H4 (cell line): ENCODE results near the gene TMEM141. TPM values are rescaled to one million over a fixed set of nuclear protein-coding genes. Genes with fewer than 3 reads are reported as not detected.
"Not testable (repeated sequence)": the region's sequence is repeated elsewhere in the genome, so short reads cannot be mapped to it uniquely, and the experiment has no call there.

ENCODE experiments used
- DNase-seq: peaks from one replicate; pipeline ENCODE4 v3.0.0-alpha.2; 2015; ENCODE audit warnings: low spot score
- total RNA-seq: library from RNA; depleted of rRNA; stranded (reverse); fragments of >200 nt; shearing (Covaris generic); gene quantifications from 2 replicates; pipeline ENCODE4 v1.2.3, GENCODE V29; 2014

TMEM141 gene
- total RNA-seq, 1 experiment from 2014 or later = 87.0 TPM

- DNase-seq = not testable (repeated sequence)
Observed at GRCh38 chr9:136755302-136756133, 35.6 kb upstream of the TMEM141 start.

- no peak for DNase-seq
Observed at GRCh38 chr9:136756134-136756438, 35.1 kb upstream of the TMEM141 start.

- no peak for DNase-seq
Observed at GRCh38 chr9:136756836-136757235, 34.3 kb upstream of the TMEM141 start.

GRCh38 chr9:136757328-136757727 is 33.8 kb upstream of the TMEM141 start:
- DNase-seq = no peak

- no peak for DNase-seq
Observed at GRCh38 chr9:136757751-136758140, 33.4 kb upstream of the TMEM141 start.

GRCh38 chr9:136759001-136759400 is 32.1 kb upstream of the TMEM141 start:
- no peak for DNase-seq

GRCh38 chr9:136759436-136760325 is 31.5 kb upstream of the TMEM141 start:
- DNase-seq = no peak

- DNase-seq = no peak
Observed at GRCh38 chr9:136760424-136760823, 30.7 kb upstream of the TMEM141 start.

GRCh38 chr9:136760834-136761544 is 30.2 kb upstream of the TMEM141 start:
- peak; percentile 72 for DNase-seq

- no peak for DNase-seq
Observed at GRCh38 chr9:136761545-136761981, 29.6 kb upstream of the TMEM141 start.

GRCh38 chr9:136762221-136762691 is 28.9 kb upstream of the TMEM141 start:
- no peak for DNase-seq

GRCh38 chr9:136762915-136763648 is 28.1 kb upstream of the TMEM141 start:
- no peak for DNase-seq

GRCh38 chr9:136763649-136764035 is 27.5 kb upstream of the TMEM141 start:
- DNase-seq = no peak

GRCh38 chr9:136764301-136764891 is 26.7 kb upstream of the TMEM141 start, which contains the start of gene LCN15:
LCN15 (minus strand) TSS chr9:136764518; CDS start chr9:136764488, 30 bp downstream.
- DNase-seq = no peak

GRCh38 chr9:136765041-136765440 is 26.1 kb upstream of the TMEM141 start:
- DNase-seq = no peak

GRCh38 chr9:136765745-136766409 is 25.3 kb upstream of the TMEM141 start:
- not testable (repeated sequence) for DNase-seq

- not testable (repeated sequence) for DNase-seq
Observed at GRCh38 chr9:136766410-136767120, 24.6 kb upstream of the TMEM141 start.

- no peak for DNase-seq
Observed at GRCh38 chr9:136769710-136770191, 21.4 kb upstream of the TMEM141 start.

- DNase-seq = no peak
Observed at GRCh38 chr9:136771907-136772415, 19.2 kb upstream of the TMEM141 start.
